GM21447 (cell line): ENCODE data around the gene MCRS1.
"Not testable (repeated sequence)": the region's sequence is repeated elsewhere in the genome, so short reads cannot be mapped to it uniquely, and the experiment has no call there.

Experiments
- ATAC-seq: cut with Tn5 transposase; IDR thresholded peaks from one replicate; pipeline ENCODE4 v1.9.1; 2021; ENCODE audit not compliant: unreplicated experiment

The MCRS1 gene

GRCh38 chr12:49524660-49525324 is 43.1 kb downstream of the MCRS1 start:
- ATAC-seq = no peak

GRCh38 chr12:49521389-49521788 is 46.6 kb downstream of the MCRS1 start:
- ATAC-seq = no peak

- no peak for ATAC-seq
These were observed 48.4 kb downstream of the MCRS1 start for GRCh38 chr12:49519574-49519936.

GRCh38 chr12:49518914-49519573 is 48.9 kb downstream of the MCRS1 start:
- ATAC-seq = no peak

GRCh38 chr12:49515266-49515665 is 52.7 kb downstream of the MCRS1 start:
- no peak for ATAC-seq

GRCh38 chr12:49512546-49512945 is 55.4 kb downstream of the MCRS1 start:
- ATAC-seq = no peak

- ATAC-seq = no peak
These were observed 56.5 kb downstream of the MCRS1 start for GRCh38 chr12:49511410-49511809.

- ATAC-seq = not testable (repeated sequence)
These were observed 58.3 kb downstream of the MCRS1 start for GRCh38 chr12:49509681-49510080.
